Esophagus muscularis mucosa (tissue), 4 donors: ENCODE data around the gene VAMP7. TPM values are rescaled to one million over a fixed set of nuclear protein-coding genes. Genes with fewer than 3 reads are reported as not detected.

ENCODE experiments used
- DNase-seq: peaks from one replicate; pipeline ENCODE4 v3.0.0-alpha.2; 2017; ENCODE audit errors: extremely low spot score
- H3K27ac ChIP-seq, 4 donors: fragments of 200-600 bp; sonication (generic); replicated peaks in 1 of 4; 1 replicate in 3 of 4; 2 replicates in 1 of 4; pipeline ENCODE4 v1.5.1; 2016 to 2019; ENCODE audit warnings: mild to moderate bottlenecking in 1 of 4
- H3K27me3 ChIP-seq, 4 donors: fragments of 200-600 bp; sonication (generic); one replicate each; pipeline versions ENCODE4 v1.5.1 to v1.6.0; 2016 to 2019
- H3K36me3 ChIP-seq, 4 donors: fragments of 200-600 bp; sonication (generic); one replicate each; pipeline ENCODE4 v1.5.1; 2016 to 2019
- H3K4me1 ChIP-seq, 4 donors: fragments of 200-600 bp; sonication (generic); one replicate each; pipeline ENCODE4 v1.5.1; 2016 to 2019
- H3K4me3 ChIP-seq, 4 donors: fragments of 200-600 bp; sonication (generic); 1 replicate in 2 of 4; 2 replicates in 2 of 4; pipeline ENCODE4 v1.5.1; 2016 to 2019; ENCODE audit warnings: mild to moderate bottlenecking in 4 of 4, moderate library complexity in 1 of 4
- H3K9me3 ChIP-seq, 4 donors: fragments of 200-600 bp; sonication (generic); 1 replicate in 3 of 4; 2 replicates in 1 of 4; pipeline ENCODE4 v1.5.1; 2016 to 2019
- CTCF ChIP-seq, 3 experiments: fragments of 200-600 bp in 2 of 3; fragments of 450-650 bp in 1 of 3; sonication (generic) in 2 of 3; IDR thresholded peaks; one replicate each; pipeline ENCODE4 v1.5.1; 2017 to 2019; ENCODE audit warnings: antibody characterized with exemption in 3 of 3, mild to moderate bottlenecking in 2 of 3, moderate library complexity in 1 of 3
- EP300 ChIP-seq: sonication (generic); formaldehyde crosslinking; IDR thresholded peaks from one replicate; pipeline ENCODE4 v1.6.1; 2017; ENCODE audit warnings: antibody characterized with exemption
- POLR2A ChIP-seq: fragments of 450-650 bp; IDR thresholded peaks from one replicate; pipeline ENCODE4 v1.6.1; 2017; ENCODE audit warnings: antibody characterized with exemption, moderate library complexity, mild to moderate bottlenecking, low read depth
- POLR2AphosphoS5 ChIP-seq, 2 donors: sonication (generic); formaldehyde crosslinking; IDR thresholded peaks; one replicate each; pipeline ENCODE4 v1.6.1; 2017; ENCODE audit warnings: antibody characterized with exemption in 2 of 2
- WGBS: methylation state at CpG from one replicate; pipeline ENCODE4 v1.1.5; 2018; 5-methylcytosine and 5-hydroxymethylcytosine counted together
- intact Hi-C: fragments of 100-400 bp; cut with DNase I; formaldehyde crosslinking; loops from one replicate; pipeline ENCODE4 v1.15.1; 2023
- total RNA-seq, 4 donors: library from RNA; depleted of rRNA; stranded (reverse); fragments of >200 nt; gene quantifications; one replicate each; pipeline versions ENCODE4 v1.1.0 to v1.2.1, GENCODE V29; 2016

Gene VAMP7
- total RNA-seq, 4 donors from 2014 or later = 25.6 to 29.7 (median 28.4) TPM

- no peak for DNase-seq
- 82% methylated on average over 11 of the region's 18 CpGs for WGBS
- Histone ChIP-seq H3K4me3 (no peak overlapping the region), H3K9me3 (peaks cover 0 to 8% (median 0%) of the 10 kb centered on the region in 4 donors), H3K4me1 (no peaks in the 10 kb centered on the region), H3K36me3 (no peaks in the 10 kb centered on the region), H3K27ac (no peak overlapping the region), H3K27me3 (peaks cover 0 to 3% (median 0%) of the 10 kb centered on the region in 4 donors)
- intact Hi-C loops = no loop called here
- TF ChIP-seq POLR2A = no peak
Observed at GRCh38 chrX:155865193-155865592, 16.0 kb upstream of the VAMP7 start.

- Histone ChIP-seq H3K9me3 (peaks cover 0 to 8% (median 0%) of the 10 kb centered on the region in 4 donors), H3K27ac (no peak overlapping the region), H3K4me3 (no peak overlapping the region), H3K27me3 (peaks cover 0 to 3% (median 0%) of the 10 kb centered on the region in 4 donors), H3K36me3 (no peaks in the 10 kb centered on the region), H3K4me1 (no peaks in the 10 kb centered on the region)
- no peak for DNase-seq
- 70% methylated on average over 4 of the region's 4 CpGs for WGBS
- intact Hi-C loops = no loop called here
- TF ChIP-seq CTCF (IDR thresholded peaks at IDR 0.05) (no peak), POLR2A (no peak), EP300 (no peak), POLR2AphosphoS5 (IDR thresholded peaks at IDR 0.05) (no peak)
Observed at GRCh38 chrX:155867821-155868220, 13.3 kb upstream of the VAMP7 start.

- intact Hi-C loops = no loop called here
- Histone ChIP-seq H3K27me3 (peaks cover 0 to 26% (median 0%) of the 10 kb centered on the region in 4 donors), H3K4me1 (no peaks in the 10 kb centered on the region), H3K27ac (no peak overlapping the region), H3K4me3 (no peak overlapping the region), H3K9me3 (peaks cover 0 to 8% (median 0%) of the 10 kb centered on the region in 4 donors), H3K36me3 (no peaks in the 10 kb centered on the region)
- DNase-seq = no peak
- TF ChIP-seq EP300 (no peak), POLR2AphosphoS5 (IDR thresholded peaks at IDR 0.05) (no peak), POLR2A (no peak), CTCF (IDR thresholded peaks at IDR 0.05) (no peak)
Observed at GRCh38 chrX:155870958-155871357, 10.2 kb upstream of the VAMP7 start.

- Histone ChIP-seq H3K4me3 (no peak overlapping the region), H3K4me1 (no peaks in the 10 kb centered on the region), H3K27ac (no peak overlapping the region), H3K9me3 (peaks cover 0 to 8% (median 0%) of the 10 kb centered on the region in 4 donors), H3K27me3 (peaks cover 0 to 29% (median 0%) of the 10 kb centered on the region in 4 donors), H3K36me3 (no peaks in the 10 kb centered on the region)
- DNase-seq = no peak
- intact Hi-C loops = no loop called here
- no peak for TF ChIP-seq CTCF (IDR thresholded peaks at IDR 0.05)
Observed at GRCh38 chrX:155871934-155872333, 9.2 kb upstream of the VAMP7 start.

- Histone ChIP-seq H3K27ac (no peak overlapping the region), H3K9me3 (peaks cover 0 to 1% (median 0%) of the 10 kb centered on the region in 4 donors), H3K4me3 (no peak overlapping the region), H3K27me3 (peaks cover 0 to 29% (median 0%) of the 10 kb centered on the region in 4 donors), H3K4me1 (no peaks in the 10 kb centered on the region), H3K36me3 (no peaks in the 10 kb centered on the region)
- intact Hi-C loops = no loop called here
- TF ChIP-seq CTCF (IDR thresholded peaks at IDR 0.05) (no peak), EP300 (no peak)
- WGBS = 57% methylated on average over 5 of the region's 5 CpGs
- no peak for DNase-seq
Observed at GRCh38 chrX:155873188-155873587, 8.0 kb upstream of the VAMP7 start.
